ENCODE results near the gene NKAIN2.

Gene NKAIN2

GRCh38 chr6:124512431-124512830 lies 708.8 kb downstream of the NKAIN2 start:
- no peak for DNase-seq (ENCODE audit: extremely low read depth, low read depth)
- TF ChIP-seq CTCF (IDR thresholded peaks at IDR 0.05; ENCODE audit: low read depth, low read length), result no peak

DNA sequence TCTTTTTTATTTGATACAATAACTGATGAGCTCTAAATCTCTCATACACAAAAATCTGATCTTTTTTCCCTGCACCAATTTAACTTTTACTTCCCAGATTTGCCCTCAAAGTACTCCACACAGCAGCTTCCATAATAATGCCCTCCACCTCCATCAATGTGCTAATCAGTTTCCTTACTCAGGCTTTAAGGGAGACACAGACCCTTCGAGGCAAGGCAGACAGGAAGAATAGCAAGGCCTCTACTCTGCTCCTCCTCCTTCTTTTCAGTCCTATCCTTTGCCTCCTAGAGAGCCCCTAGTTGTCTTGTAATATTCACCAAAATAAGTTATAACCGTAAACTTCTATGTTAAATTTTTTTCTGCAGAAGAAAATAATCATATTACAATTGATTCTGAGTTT lies 713.7 kb downstream of the NKAIN2 start:
- TF ChIP-seq CTCF (IDR thresholded peaks at IDR 0.05; ENCODE audit: low read depth, low read length), result no peak

DNA sequence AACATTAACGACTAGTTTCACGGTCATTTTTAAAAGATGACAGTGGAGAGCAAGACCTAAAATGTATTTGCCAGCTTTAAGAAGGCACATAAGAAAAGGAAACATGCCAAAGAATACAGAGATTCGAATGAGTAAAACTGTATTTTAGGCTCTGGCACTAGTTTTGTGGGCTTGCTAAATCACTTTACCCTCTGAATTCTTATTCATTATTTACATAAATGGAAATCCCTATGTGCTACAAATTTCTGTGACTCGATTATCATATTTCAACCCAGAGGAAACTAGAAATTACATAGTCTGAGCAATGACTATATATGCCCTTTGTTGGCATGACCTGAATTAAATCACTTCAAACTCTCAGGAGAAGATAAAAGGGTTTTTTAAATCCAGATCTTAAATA lies 716.8 kb downstream of the NKAIN2 start:
- TF ChIP-seq CTCF (IDR thresholded peaks at IDR 0.05; ENCODE audit: low read depth, low read length), result no peak
- no peak for DNase-seq (ENCODE audit: extremely low read depth, low read depth)

More for the DNA sequence above, 713.7 kb downstream of the NKAIN2 start:
- no peak for DNase-seq (ENCODE audit: extremely low read depth, low read depth)

- DNase-seq (ENCODE audit: extremely low read depth, low read depth), result no peak
- no peak for TF ChIP-seq CTCF (IDR thresholded peaks at IDR 0.05; ENCODE audit: low read depth, low read length)
Measured at GRCh38 chr6:124522335-124522734, 718.7 kb downstream of the NKAIN2 start.

- DNase-seq (ENCODE audit: extremely low read depth, low read depth), result no peak
- TF ChIP-seq CTCF (IDR thresholded peaks at IDR 0.05; ENCODE audit: low read depth, low read length), result no peak
Measured at GRCh38 chr6:124524491-124525200, 721.0 kb downstream of the NKAIN2 start.

DNA sequence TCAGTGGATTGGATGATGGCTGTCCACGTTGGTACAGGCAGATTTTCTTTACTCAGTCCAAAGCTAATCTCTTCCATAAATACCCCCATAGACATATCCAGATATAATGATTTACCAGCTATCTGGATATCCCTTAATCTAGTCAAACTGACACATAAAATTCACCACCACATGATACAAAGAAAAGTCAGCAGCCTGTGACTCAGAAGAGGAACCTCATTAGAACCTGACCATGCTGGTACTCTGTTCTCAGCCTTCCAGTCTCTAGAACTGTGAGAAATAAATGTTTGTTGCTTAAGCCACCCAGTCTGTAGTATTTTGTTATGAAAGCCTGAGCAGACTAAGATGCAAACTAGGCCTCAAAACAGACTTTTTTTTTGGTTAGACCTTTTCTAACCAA lies 727.3 kb downstream of the NKAIN2 start:
- no peak for TF ChIP-seq CTCF (IDR thresholded peaks at IDR 0.05; ENCODE audit: low read depth, low read length)
- no peak for DNase-seq (ENCODE audit: extremely low read depth, low read depth)

DNA sequence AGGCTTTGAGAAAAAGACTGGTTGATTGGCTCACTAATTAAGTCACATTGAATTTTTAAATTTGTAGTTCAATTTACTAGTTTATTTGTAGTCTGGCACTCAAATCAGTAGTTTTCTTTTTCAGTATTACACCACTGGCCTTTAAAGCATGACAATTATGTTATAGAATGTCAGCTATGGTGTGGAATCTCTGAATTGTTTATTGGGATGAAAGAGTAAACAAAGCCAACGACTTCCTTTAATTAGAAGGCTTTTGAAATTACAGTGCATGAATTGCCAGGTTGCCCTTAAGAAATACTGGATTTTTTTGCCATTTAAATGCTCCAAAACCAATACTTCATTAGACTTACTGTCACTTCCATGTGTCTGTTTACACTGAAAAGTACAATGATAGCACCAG lies 731.6 kb downstream of the NKAIN2 start:
- no peak for TF ChIP-seq CTCF (IDR thresholded peaks at IDR 0.05; ENCODE audit: low read depth, low read length)
- no peak for DNase-seq (ENCODE audit: extremely low read depth, low read depth)
